Ascending aorta (tissue), 2 donors: ENCODE results near the gene MRPL27. TPM values are rescaled to one million over a fixed set of nuclear protein-coding genes. Genes with fewer than 3 reads are reported as not detected.

ENCODE experiments used
- DNase-seq, 2 donors: peaks; one replicate each; pipeline ENCODE4 v3.0.0-alpha.2; 2019; ENCODE audit warnings: low spot score in 2 of 2
- H3K27ac ChIP-seq, 2 donors: fragments of 200-600 bp; sonication (generic); one replicate each; pipeline ENCODE4 v1.5.1; 2016 to 2017; ENCODE audit warnings: mild to moderate bottlenecking in 1 of 2
- H3K27me3 ChIP-seq: fragments of 200-600 bp; sonication (generic); one replicate; pipeline ENCODE4 v1.5.1; 2017
- H3K36me3 ChIP-seq, 2 donors: fragments of 200-600 bp; sonication (generic); one replicate each; pipeline ENCODE4 v1.5.1; 2016
- H3K4me1 ChIP-seq, 2 donors: fragments of 200-600 bp; sonication (generic); one replicate each; pipeline ENCODE4 v1.5.1; 2016 to 2017; ENCODE audit warnings: mild to moderate bottlenecking in 1 of 2
- H3K4me3 ChIP-seq, 2 donors: fragments of 200-600 bp; sonication (generic); one replicate each; pipeline ENCODE4 v1.5.1; 2016 to 2017; ENCODE audit warnings: mild to moderate bottlenecking in 1 of 2
- H3K9me3 ChIP-seq, 2 donors: fragments of 200-600 bp; sonication (generic); one replicate each; pipeline ENCODE4 v1.5.1; 2016
- CTCF ChIP-seq, 3 experiments: fragments of 200-600 bp in 2 of 3; fragments of 450-650 bp in 1 of 3; sonication (generic) in 2 of 3; IDR thresholded peaks; one replicate each; pipeline ENCODE4 v1.5.1; 2016 to 2019; ENCODE audit warnings: antibody characterized with exemption in 3 of 3, mild to moderate bottlenecking in 1 of 3, moderate library complexity in 1 of 3
- intact Hi-C: fragments of 100-400 bp; cut with DNase I; formaldehyde crosslinking; loops from one replicate; pipeline ENCODE4 v1.15.1; 2023
- total RNA-seq: library from RNA; depleted of rRNA; stranded (reverse); fragments of >200 nt; gene quantifications from one replicate; pipeline ENCODE4 v1.1.0, GENCODE V29; 2016

Gene MRPL27
- total RNA-seq, 1 donor from 2014 or later = 28.9 TPM

- H3K36me3 ChIP-seq = no peaks in the 10 kb centered on the region
- H3K4me3 ChIP-seq = peak overlapping the region; percentile 83 to 98
- H3K27ac ChIP-seq = peak overlapping the region in 1 of 2 donors; percentile 11
- intact Hi-C loops = loop anchor here (2.0 kb wide), 1 partner anchor 26 kb away; the partner anchor contains the start of genes EME1 and MRPL27
- DNase-seq = peak in 1 of 2 donors; percentile 71
- no peaks in the 10 kb centered on the region for H3K27me3 ChIP-seq
- peaks cover 7 to 15% of the 10 kb centered on the region in 2 donors for H3K4me1 ChIP-seq
- H3K9me3 ChIP-seq = no peaks in the 10 kb centered on the region
- TF ChIP-seq CTCF (IDR thresholded peaks at IDR 0.05) = no peak
Measured at GRCh38 chr17:50346313-50347116, 26.5 kb downstream of the MRPL27 start.

- peaks cover 7 to 15% of the 10 kb centered on the region in 2 donors for H3K4me1 ChIP-seq
- H3K27me3 ChIP-seq = no peaks in the 10 kb centered on the region
- intact Hi-C loops = loop anchor here (2.0 kb wide), 1 partner anchor 27 kb away; the partner anchor contains the start of genes EME1 and MRPL27
- peak within 1 kb of the TSS in 1 of 2 donors; percentile 35 for H3K27ac ChIP-seq
- peak; percentile 19 to 91 for DNase-seq
- no peak for TF ChIP-seq CTCF (IDR thresholded peaks at IDR 0.05)
- H3K4me3 ChIP-seq = peak within 1 kb of the TSS; percentile 83 to 98
- H3K9me3 ChIP-seq = no peaks in the 10 kb centered on the region
- no peaks in the 10 kb centered on the region for H3K36me3 ChIP-seq
Measured at GRCh38 chr17:50345432-50346312, 27.3 kb downstream of the MRPL27 start, which contains the start of gene XYLT2. Gene XYLT2 (plus strand): TSS chr17:50346126. CDS start chr17:50346141, 15 bp downstream.

GRCh38 chr17:50344731-50345365 lies 28.1 kb downstream of the MRPL27 start:
- Histone ChIP-seq H3K4me3 (peak overlapping the region in 1 of 2 donors; percentile 98), H3K27me3 (no peaks in the 10 kb centered on the region), H3K27ac (no peak overlapping the region), H3K36me3 (no peaks in the 10 kb centered on the region), H3K9me3 (no peaks in the 10 kb centered on the region), H3K4me1 (peaks cover 7 to 15% of the 10 kb centered on the region in 2 donors)
- intact Hi-C loops = no loop called here
- DNase-seq = no peak
- TF ChIP-seq CTCF (IDR thresholded peaks at IDR 0.05) = no peak

GRCh38 chr17:50339381-50339780 lies 33.6 kb downstream of the MRPL27 start:
- no peaks in the 10 kb centered on the region for H3K27me3 ChIP-seq
- H3K9me3 ChIP-seq = no peaks in the 10 kb centered on the region
- no peak for TF ChIP-seq CTCF (IDR thresholded peaks at IDR 0.05)
- H3K27ac ChIP-seq = no peak overlapping the region
- no peak overlapping the region for H3K4me3 ChIP-seq
- no peaks in the 10 kb centered on the region for H3K36me3 ChIP-seq
- no peaks in the 10 kb centered on the region for H3K4me1 ChIP-seq
- intact Hi-C loops = no loop called here
- DNase-seq = no peak

- intact Hi-C loops = no loop called here
- Histone ChIP-seq H3K27me3 (no peaks in the 10 kb centered on the region), H3K9me3 (no peaks in the 10 kb centered on the region), H3K27ac (no peak overlapping the region), H3K36me3 (no peaks in the 10 kb centered on the region), H3K4me3 (no peak overlapping the region), H3K4me1 (no peaks in the 10 kb centered on the region)
- TF ChIP-seq CTCF (IDR thresholded peaks at IDR 0.05) = no peak
- no peak for DNase-seq
Measured at GRCh38 chr17:50338645-50339044, 34.3 kb downstream of the MRPL27 start.
